DOHH2 (cell line): ENCODE measurements around the gene REXO4.

Experiments used
- H3F3A ChIP-seq: fragments of 200-600 bp; sonication (generic), shearing (Covaris generic); 2 replicates; pipeline ENCODE4 v1.6.0; 2016; ENCODE audit warnings: antibody characterized with exemption, mild to moderate bottlenecking; ENCODE audit not compliant: control insufficient read depth, insufficient read depth
- H3K27ac ChIP-seq: fragments of 200-600 bp; sonication (generic); 2 replicates; pipeline ENCODE4 v1.5.1; 2014; ENCODE audit warnings: low read depth, mild to moderate bottlenecking, low read length, moderate library complexity
- H3K27me3 ChIP-seq: fragments of 200-600 bp; sonication (generic); 2 replicates; pipeline ENCODE4 v1.6.1; 2014; ENCODE audit warnings: mild to moderate bottlenecking, low read length, mixed read lengths; ENCODE audit not compliant: control insufficient read depth
- H3K36me3 ChIP-seq: fragments of 200-600 bp; sonication (generic); 2 replicates; pipeline ENCODE4 v1.6.1; 2014; ENCODE audit warnings: mild to moderate bottlenecking, low read length, moderate library complexity, mixed read lengths; ENCODE audit not compliant: control insufficient read depth
- H3K4me1 ChIP-seq: fragments of 200-600 bp; sonication (generic); 2 replicates; pipeline ENCODE4 v1.6.1; 2014; ENCODE audit warnings: mild to moderate bottlenecking, low read length, mixed read lengths; ENCODE audit not compliant: control insufficient read depth
- H3K4me2 ChIP-seq: fragments of 200-600 bp; sonication (generic); 2 replicates; pipeline ENCODE4 v1.6.0; 2014; ENCODE audit warnings: mild to moderate bottlenecking, low read length, moderate library complexity
- H3K4me3 ChIP-seq: fragments of 200-600 bp; sonication (generic); 2 replicates; pipeline ENCODE4 v1.5.1; 2014; ENCODE audit warnings: mild to moderate bottlenecking, low read length, mixed read lengths
- H3K79me2 ChIP-seq: fragments of 200-600 bp; sonication (generic); 2 replicates; pipeline ENCODE4 v1.6.1; 2014; ENCODE audit warnings: mild to moderate bottlenecking, low read length, mixed read lengths; ENCODE audit not compliant: control insufficient read depth
- H3K9me2 ChIP-seq: fragments of 200-600 bp; sonication (generic); replicated peaks from 2 replicates; pipeline ENCODE4 v1.6.1; 2014; ENCODE audit warnings: mild to moderate bottlenecking, low read length, mixed read lengths; ENCODE audit not compliant: control insufficient read depth
- H3K9me3 ChIP-seq: fragments of 200-600 bp; sonication (generic); 2 replicates; pipeline ENCODE4 v1.6.1; 2014; ENCODE audit warnings: antibody characterized with exemption, low read length, mixed read lengths; ENCODE audit not compliant: control insufficient read depth, insufficient read depth
- H4K20me1 ChIP-seq: fragments of 200-600 bp; sonication (generic); 2 replicates; pipeline ENCODE4 v1.6.0; 2014; ENCODE audit warnings: low read depth, mild to moderate bottlenecking, antibody characterized with exemption, low read length, moderate library complexity; ENCODE audit not compliant: control insufficient read depth, insufficient read depth
- CTCF ChIP-seq: fragments of 200-600 bp; sonication (generic); IDR thresholded peaks from one replicate; pipeline ENCODE4 v1.5.1; 2014; ENCODE audit warnings: antibody characterized with exemption, mild to moderate bottlenecking, low read depth, low read length; ENCODE audit not compliant: poor library complexity, severe bottlenecking
- EZH2phosphoT487 ChIP-seq: fragments of 200-600 bp; sonication (generic); IDR thresholded peaks from 2 replicates; pipeline ENCODE4 v1.6.1; 2017; ENCODE audit warnings: borderline replicate concordance, mild to moderate bottlenecking, antibody characterized with exemption, low read length, moderate library complexity, mixed read lengths

Gene REXO4

GRCh38 chr9:133400292-133400691 lies 17.5 kb downstream of the REXO4 start:
- TF ChIP-seq CTCF: no peak
- no peak for TF ChIP-seq EZH2phosphoT487
- no peak overlapping the region for H3K27ac ChIP-seq
- H4K20me1 ChIP-seq: no peaks in the 10 kb centered on the region

GRCh38 chr9:133397895-133398294 lies 19.9 kb downstream of the REXO4 start:
- H3F3A ChIP-seq: no peaks in the 10 kb centered on the region
- H3K27ac ChIP-seq: no peak overlapping the region
- no peaks in the 10 kb centered on the region for H3K79me2 ChIP-seq
- H3K36me3 ChIP-seq: no peaks in the 10 kb centered on the region
- no peaks in the 10 kb centered on the region for H3K4me1 ChIP-seq
- TF ChIP-seq CTCF (no peak), EZH2phosphoT487 (no peak)
- H3K4me2 ChIP-seq: no peak overlapping the region
- peaks cover 5% of the 10 kb centered on the region; the same call in 1 of the 2 replicates for H3K27me3 ChIP-seq
- no peaks in the 10 kb centered on the region for H3K9me3 ChIP-seq
- no peak overlapping the region for H3K4me3 ChIP-seq
- H3K9me2 ChIP-seq: no peaks in the 10 kb centered on the region
- H4K20me1 ChIP-seq: no peaks in the 10 kb centered on the region

More at GRCh38 chr9:133400292-133400691, 17.5 kb downstream of the REXO4 start:
- no peaks in the 10 kb centered on the region for H3K79me2 ChIP-seq
- peaks cover 5% of the 10 kb centered on the region; the same call in 1 of the 2 replicates for H3K27me3 ChIP-seq
- no peak overlapping the region for H3K4me2 ChIP-seq
- no peaks in the 10 kb centered on the region for H3K9me2 ChIP-seq
- H3K4me3 ChIP-seq: no peak overlapping the region
- no peaks in the 10 kb centered on the region for H3K9me3 ChIP-seq
- no peaks in the 10 kb centered on the region for H3K4me1 ChIP-seq
- no peaks in the 10 kb centered on the region for H3F3A ChIP-seq
- H3K36me3 ChIP-seq: peaks cover 16% of the 10 kb centered on the region

GRCh38 chr9:133397370-133397769 lies 20.4 kb downstream of the REXO4 start:
- Histone ChIP-seq H3K36me3 (no peaks in the 10 kb centered on the region), H3K79me2 (no peaks in the 10 kb centered on the region), H3K4me3 (no peak overlapping the region), H3K9me2 (no peaks in the 10 kb centered on the region), H4K20me1 (no peaks in the 10 kb centered on the region), H3K4me1 (no peaks in the 10 kb centered on the region), H3K9me3 (no peaks in the 10 kb centered on the region), H3K27ac (no peak overlapping the region), H3K27me3 (peaks cover 5% of the 10 kb centered on the region; the same call in 1 of the 2 replicates), H3F3A (no peaks in the 10 kb centered on the region), H3K4me2 (no peak overlapping the region)
- TF ChIP-seq CTCF: no peak
- TF ChIP-seq EZH2phosphoT487: no peak
